ENCODE results near the gene ZNF385A. TPM values are rescaled to one million over a fixed set of nuclear protein-coding genes. Genes with fewer than 3 reads are reported as not detected.

Gene ZNF385A
- total and polyA plus RNA-seq, 2 of the 4 experiments (the other 2 are of a cell fraction), result 0.36 to 2.5 TPM

- no peak overlapping the region for H2AK5ac ChIP-seq (ENCODE audit: low read depth, low read length)
- ATAC-seq (ENCODE audit: low read depth), result no peak
- no peaks in the 10 kb centered on the region for H3K9me3 ChIP-seq (ENCODE audit: control insufficient read depth, insufficient read depth, low read length)
- H2AFZ ChIP-seq (replicated peaks; ENCODE audit: low read length, poor library complexity), result no peak overlapping the region
- no peak overlapping the region for H2BK15ac ChIP-seq (ENCODE audit: low read depth, low read length)
- TF ChIP-seq MAZ (IDR thresholded peaks at IDR 0.05; ENCODE audit: borderline replicate concordance, low read depth, low read length) (no peak), BHLHE40 (IDR thresholded peaks at IDR 0.05; ENCODE audit: low read depth, low read length) (no peak), RCOR1 (IDR thresholded peaks at IDR 0.05; ENCODE audit: insufficient replicate concordance, low read length) (no peak), RAD21 (IDR thresholded peaks at IDR 0.05; ENCODE audit: low read length) (no peak), CHD1 (IDR thresholded peaks at IDR 0.05; ENCODE audit: low read depth, low read length) (no peak), FOS (IDR thresholded peaks at IDR 0.05; ENCODE audit: low read depth, low read length) (no peak), POLR2A (IDR thresholded peaks at IDR 0.05; ENCODE audit: low read depth, low read length) (no peak), CEBPB (IDR thresholded peaks at IDR 0.05; ENCODE audit: low read depth, low read length) (no peak), ELK1 (IDR thresholded peaks at IDR 0.05; ENCODE audit: borderline replicate concordance, low read depth, low read length) (no peak), NFE2L2 (IDR thresholded peaks at IDR 0.05; ENCODE audit: low read depth, low read length) (no peak)
- no peak overlapping the region for H3K4me2 ChIP-seq (ENCODE audit: low read depth, low read length)
- H3K9me1 ChIP-seq (ENCODE audit: insufficient read depth, low read length), result no peaks in the 10 kb centered on the region
- no peak overlapping the region for H4K8ac ChIP-seq (ENCODE audit: low read depth in 2 of 2, low read length in 2 of 2)
- H3K18ac ChIP-seq (ENCODE audit: low read depth, low read length), result no peak overlapping the region
- H3K56ac ChIP-seq (ENCODE audit: extremely low read depth, insufficient read depth, low read length), result no peak overlapping the region
- DNase-seq, result no peak
- H2BK5ac ChIP-seq (ENCODE audit: low read depth, low read length, poor library complexity, severe bottlenecking), result no peak overlapping the region
- dilution Hi-C loops (cut with HindIII; ENCODE audit: low sequenced_read_pairs, unreplicated experiment) (no loop called here), intact Hi-C loops (cut with micrococcal nuclease) (no loop called here), in situ Hi-C loops (cut with MboI; ENCODE audit: low sequenced_read_pairs) (no loop called here)
- no peaks in the 10 kb centered on the region for H3K27me3 ChIP-seq (ENCODE audit: control insufficient read depth, insufficient read depth, low read length)
- H2BK120ac ChIP-seq (ENCODE audit: low read depth, low read length), result no peak overlapping the region
- H3K79me1 ChIP-seq (ENCODE audit: low read depth in 1 of 2, low read length in 2 of 2), result peaks cover 55 to 83% of the 10 kb centered on the region in 2 experiments
- WGBS, 2 experiments (ENCODE audit: extremely low coverage in 2 of 2, insufficient read length in 1 of 2), result 100% methylated on average over 2 of the region's 7 CpGs; no CpG with 5 or more reads in 1 of the 2 experiments
- ChIA-PET POLR2A (ENCODE audit: unreplicated experiment) (no interaction called here), CTCF (interaction anchor here (0.6 to 1.5 kb wide), 2 partner anchors 26 to 196 kb away, joined by 3 to 5 read pairs; no protein-coding TSS in a partner anchor)
- no peak overlapping the region for H3K27ac ChIP-seq (ENCODE audit: insufficient read depth, low read length)
- no peak overlapping the region for H4K5ac ChIP-seq (ENCODE audit: low read depth, low read length)
- H3K9ac ChIP-seq (ENCODE audit: low read depth, low read length), result no peak overlapping the region
- H3K23ac ChIP-seq (ENCODE audit: low read depth, low read length), result no peak overlapping the region
- no peak overlapping the region for H4K91ac ChIP-seq (ENCODE audit: insufficient read depth, low read depth, low read length)
- no peak overlapping the region for H3K4ac ChIP-seq (ENCODE audit: low read depth, low read length)
- no peak overlapping the region for H3K4me3 ChIP-seq (ENCODE audit: insufficient read depth, low read depth, low read length)
- no peaks in the 10 kb centered on the region for H3K4me1 ChIP-seq (ENCODE audit: control insufficient read depth, insufficient read depth, low read length)
- no peak overlapping the region for H3K14ac ChIP-seq (replicated peaks; ENCODE audit: low read depth, low read length)
- peaks cover 49% of the 10 kb centered on the region for H4K20me1 ChIP-seq (ENCODE audit: insufficient read depth, low read length)
- peaks cover 85% of the 10 kb centered on the region for H3K36me3 ChIP-seq (ENCODE audit: control insufficient read depth, insufficient read depth, low read length)
- H2AK9ac ChIP-seq (replicated peaks; ENCODE audit: low read depth, low read length, poor library complexity), result no peak overlapping the region
- no TSS peak for BruUV-seq (replicated peaks)
- no peak overlapping the region for H2BK20ac ChIP-seq (ENCODE audit: low read depth, low read length)
Measured at GRCh38 chr12:54405573-54405972, 21.0 kb upstream of the ZNF385A start.
